ENCODE data around the gene ZNF282. TPM values are rescaled to one million over a fixed set of nuclear protein-coding genes. Genes with fewer than 3 reads are reported as not detected.

Gene ZNF282
- total RNA-seq, 1 experiment from 2014 or later: 21.0 TPM

Other genes starting within 250 kb of the ZNF282 start
- 222 and 224 TPM in 2 replicates for gene PDIA4, start 167.0 kb upstream of the ZNF282 start, total RNA-seq (2014; rRNA removed; shearing (Covaris generic))
- 4.0 and 5.2 TPM in 2 replicates for gene ZNF786, start 104.8 kb upstream of the ZNF282 start, total RNA-seq (2014; rRNA removed; shearing (Covaris generic))
- gene ZNF425, start 69.2 kb upstream of the ZNF282 start, total RNA-seq (2014; rRNA removed; shearing (Covaris generic)): 0.57 and 0.89 TPM in 2 replicates
- 16.4 and 18.5 TPM in 2 replicates for gene ZNF398, start 48.1 kb upstream of the ZNF282 start, total RNA-seq (2014; rRNA removed; shearing (Covaris generic))
- 10.0 and 11.5 TPM in 2 replicates for gene ZNF212, start 44.1 kb downstream of the ZNF282 start, total RNA-seq (2014; rRNA removed; shearing (Covaris generic))
- 10.8 and 11.9 TPM in 2 replicates for gene ZNF783, start 66.7 kb downstream of the ZNF282 start, total RNA-seq (2014; rRNA removed; shearing (Covaris generic))

Data from SJCRH30 (cell line).